GM18868 (cell line): Measurements from ENCODE around the gene KLK8.

ENCODE experiments used
- ATAC-seq: cut with Tn5 transposase; IDR thresholded peaks from one replicate; pipeline ENCODE4 v1.9.1; 2021; ENCODE audit warnings: mild to moderate bottlenecking, moderate library complexity; ENCODE audit not compliant: unreplicated experiment

The KLK8 gene

DNA sequence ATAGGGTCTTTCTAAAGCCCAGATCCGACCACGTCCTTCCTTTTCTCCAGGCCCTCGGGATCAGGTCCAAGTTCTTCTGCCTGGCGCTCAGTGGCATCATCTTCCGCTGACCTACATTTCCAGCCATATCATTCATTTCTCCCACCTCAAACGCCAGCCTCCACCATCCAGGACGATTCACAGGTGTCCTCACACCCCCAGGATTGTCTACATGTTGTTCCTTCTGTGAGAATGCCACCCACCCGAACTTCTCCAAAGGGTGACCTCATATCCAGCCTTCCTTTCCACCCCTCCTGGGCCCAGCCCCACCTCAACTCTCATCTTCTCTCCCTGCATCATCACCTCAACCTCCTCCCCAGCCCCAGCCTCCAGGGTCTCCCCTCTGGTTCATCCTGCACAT, 43.8 kb downstream of the KLK8 start:
- no peak for ATAC-seq

DNA sequence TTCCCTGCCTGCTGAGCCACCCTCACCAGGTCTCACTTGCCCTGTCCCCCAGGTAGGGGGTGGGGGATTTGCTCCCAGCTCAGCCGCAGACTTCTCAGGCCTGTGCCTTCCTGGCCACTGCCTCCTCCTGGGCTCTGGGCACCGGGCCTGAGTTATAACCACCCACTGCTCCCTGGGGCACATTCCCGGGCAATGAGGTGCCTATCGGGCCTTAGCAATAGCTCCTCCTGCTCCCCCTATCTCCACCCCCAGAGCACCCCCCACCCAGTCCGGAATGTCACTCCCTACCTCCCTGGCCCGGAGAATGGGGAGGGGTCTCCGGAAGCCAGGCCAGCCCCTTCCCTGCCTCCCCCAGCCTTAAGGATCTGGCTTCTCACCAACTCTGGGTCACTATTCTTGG, 48.5 kb downstream of the KLK8 start, which contains the start of gene KLK5:
KLK5 (minus strand) TSS at position 129 of the 400 bp plus-strand sequence. CDS start 381 bp downstream, outside the sequence.
- ATAC-seq = no peak

DNA sequence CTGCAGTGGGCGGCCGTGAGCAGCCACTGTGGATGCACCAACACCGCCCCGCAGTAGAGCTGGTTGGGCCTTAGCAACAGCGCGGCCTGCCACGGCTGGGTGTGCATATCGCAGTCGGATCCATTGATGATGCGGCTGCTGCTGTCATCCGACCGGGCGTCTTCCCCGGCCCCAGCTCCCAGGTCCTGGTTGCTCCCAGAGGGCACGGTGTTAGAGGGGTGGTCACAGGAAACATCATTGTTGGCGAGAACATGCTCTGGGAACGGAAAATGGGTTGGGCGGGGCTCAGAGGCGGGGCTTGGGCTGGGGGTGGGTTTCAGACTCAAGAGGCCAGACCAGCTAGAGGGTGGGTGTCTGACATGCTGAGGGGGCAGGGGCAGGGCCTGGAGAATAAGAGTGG, 51.5 kb downstream of the KLK8 start:
- no peak for ATAC-seq

DNA sequence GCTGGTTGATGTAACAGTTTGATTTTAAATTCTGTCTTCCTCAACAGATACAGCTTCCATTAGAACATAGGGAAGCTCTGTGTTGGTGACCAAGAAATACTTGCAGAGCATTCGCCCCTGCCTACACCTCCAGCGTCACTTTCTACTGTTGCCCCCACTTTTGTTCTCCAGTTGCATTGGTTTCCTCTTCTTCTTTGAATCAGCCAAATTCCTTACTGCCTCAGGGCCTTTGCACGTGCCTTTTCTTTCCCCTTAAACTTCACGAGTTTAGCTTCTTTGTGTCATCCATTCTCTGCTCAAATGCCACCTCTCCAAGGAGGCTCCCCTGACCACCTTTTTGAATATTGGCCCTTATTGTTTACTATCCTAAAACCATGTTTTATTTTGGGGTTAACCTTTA, 54.3 kb downstream of the KLK8 start:
- no peak for ATAC-seq
